Measurements from ENCODE around the gene COL4A2.

Gene COL4A2

DNA sequence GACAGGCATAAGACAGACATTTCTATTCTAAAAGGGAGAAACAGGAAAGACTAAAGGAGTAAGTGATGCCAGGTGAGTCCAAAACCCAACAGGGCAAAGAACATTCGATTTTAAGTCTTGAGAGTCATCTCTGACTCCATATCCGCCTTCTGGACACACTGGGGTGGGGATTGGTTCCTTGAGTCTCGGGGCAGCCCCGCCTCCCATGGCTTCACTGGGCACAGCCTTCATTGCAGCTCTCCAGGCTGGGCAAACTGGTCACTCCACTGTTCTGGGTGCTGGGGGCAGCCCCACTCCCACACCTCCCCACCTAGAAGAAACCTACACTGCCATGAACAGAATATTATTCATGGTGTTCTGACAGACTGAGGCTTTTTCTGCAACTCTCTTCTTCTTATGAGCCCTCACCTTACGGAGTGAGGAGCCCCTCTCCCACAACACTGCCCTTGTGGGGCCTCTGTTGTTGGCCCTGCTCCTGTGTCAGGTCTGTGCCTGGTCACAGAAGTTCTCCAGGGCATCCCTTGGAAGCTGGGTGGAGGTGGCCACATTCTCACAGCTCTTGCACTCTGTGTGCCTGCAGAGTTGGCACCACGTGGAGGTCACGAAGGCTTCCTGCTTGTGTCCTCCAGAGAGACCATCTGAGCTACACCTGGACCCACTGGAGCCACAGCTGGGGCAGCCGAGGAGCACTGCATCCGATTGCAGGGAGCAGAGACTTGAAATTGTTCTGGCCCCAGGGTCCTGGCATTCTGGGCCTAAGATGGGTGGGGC, 95.4 kb downstream of the COL4A2 start:
- DNase-seq (ENCODE audit: low read depth in 3 of 3): no peak

DNA sequence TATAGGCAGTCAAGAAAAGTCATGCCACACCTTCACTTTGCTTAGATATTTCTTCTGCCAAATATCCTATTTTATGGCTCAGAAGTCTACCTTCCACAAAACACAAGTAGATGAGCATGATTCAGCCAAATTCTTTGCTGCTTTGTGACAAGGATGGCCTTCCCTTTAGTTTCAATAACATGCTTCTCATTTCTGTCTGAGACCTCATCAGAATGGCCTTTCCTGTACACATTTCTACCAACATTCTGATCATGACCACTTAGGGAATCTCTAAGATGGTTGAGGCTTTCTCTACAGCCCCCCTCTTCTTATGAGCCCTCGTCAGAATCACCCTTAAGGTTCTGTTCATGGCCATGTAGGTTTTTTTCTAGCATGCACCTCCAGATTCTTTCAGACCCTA, 96.2 kb downstream of the COL4A2 start:
- DNase-seq (ENCODE audit: low read depth in 3 of 3): no peak

GRCh38 chr13:110403721-110404120, 96.6 kb downstream of the COL4A2 start:
- no peak for DNase-seq (ENCODE audit: low read depth in 3 of 3)

DNA sequence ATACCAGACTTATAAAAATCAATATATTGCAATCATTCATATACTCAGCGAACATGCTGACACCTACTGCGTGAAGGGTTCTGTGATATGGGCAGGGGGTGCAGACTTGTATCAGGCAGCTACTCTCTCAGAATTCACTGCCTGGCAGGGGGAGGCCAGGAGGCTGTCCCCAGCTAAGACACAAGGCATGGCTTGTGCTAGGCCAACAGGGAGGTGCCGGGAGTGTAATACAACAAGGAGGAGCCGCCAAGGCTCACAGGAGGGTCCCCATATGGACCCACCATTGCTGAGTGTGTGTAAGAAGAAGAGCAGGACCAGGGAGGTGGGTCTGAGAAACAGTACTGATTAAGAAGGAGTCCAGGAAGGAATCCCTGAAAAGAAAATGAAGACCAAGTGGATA, 97.2 kb downstream of the COL4A2 start:
- DNase-seq (ENCODE audit: low read depth in 3 of 3): no peak

GRCh38 chr13:110405597-110406450, 98.7 kb downstream of the COL4A2 start:
- no peak for DNase-seq (ENCODE audit: low read depth in 3 of 3)

- no peak for DNase-seq (ENCODE audit: low read depth in 3 of 3)
Observed at GRCh38 chr13:110407021-110407420, 99.9 kb downstream of the COL4A2 start.

DNA sequence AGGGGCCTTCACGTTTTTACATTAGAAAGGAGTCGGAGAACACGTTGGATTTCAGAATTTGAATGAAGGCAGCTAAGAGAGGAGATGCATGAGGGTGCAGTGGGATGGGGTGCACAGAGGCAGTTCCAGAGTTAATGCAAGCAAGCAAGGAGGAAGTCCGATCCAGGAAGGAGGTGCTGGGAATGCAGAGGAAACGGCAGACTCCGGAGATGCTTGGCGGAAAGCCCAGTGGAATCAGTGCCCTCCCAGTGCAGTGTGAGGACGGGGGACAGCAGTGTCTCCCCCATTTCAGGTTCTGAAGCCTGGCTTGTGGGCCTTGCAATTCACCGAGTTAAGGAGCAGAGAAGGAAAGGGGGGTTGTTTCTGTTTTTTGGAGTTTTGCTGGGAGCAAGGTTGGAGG, 100.4 kb downstream of the COL4A2 start:
- DNase-seq (ENCODE audit: low read depth in 3 of 3): no peak

DNA sequence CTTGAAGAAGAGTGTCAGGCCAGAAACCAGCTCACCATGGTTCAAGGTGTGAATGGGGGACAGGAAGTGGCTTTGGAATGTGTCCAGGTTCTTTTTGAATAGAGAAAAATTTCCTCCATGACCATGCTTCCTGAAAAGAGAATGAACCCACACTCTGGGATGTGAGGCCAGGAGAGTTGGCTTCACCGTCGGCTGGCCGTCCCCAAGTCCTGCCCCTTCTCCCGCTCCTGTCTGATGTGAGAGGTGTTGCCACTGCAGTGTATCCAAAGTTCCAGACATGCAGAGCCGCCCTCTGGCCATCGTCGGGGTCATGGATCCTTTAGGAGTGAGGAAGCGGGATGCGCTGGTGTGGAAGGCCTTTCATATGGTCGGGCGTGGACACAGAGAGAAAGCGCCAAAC, 101.2 kb downstream of the COL4A2 start:
- DNase-seq (ENCODE audit: low read depth in 3 of 3): no peak

DNA sequence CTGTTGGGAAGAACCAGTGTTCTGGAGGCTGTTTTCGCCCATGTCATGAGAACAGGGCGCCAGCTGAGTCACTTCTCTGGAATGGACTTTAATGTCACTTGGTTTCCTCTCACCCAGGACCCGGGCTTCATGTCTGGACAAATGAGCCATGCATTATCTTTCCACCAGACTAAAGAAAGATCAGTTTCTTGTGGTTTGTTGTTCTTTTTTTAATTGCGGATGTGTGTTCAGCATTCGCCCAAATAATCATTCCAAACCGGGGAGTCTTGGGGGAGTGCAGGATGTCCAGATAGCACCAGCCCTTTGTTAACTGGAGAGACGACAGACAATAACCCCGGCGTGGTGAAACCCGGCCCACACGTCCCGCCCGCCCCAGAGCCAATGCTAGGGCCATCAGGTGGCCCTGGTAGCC, 102.5 kb downstream of the COL4A2 start:
- DNase-seq (ENCODE audit: low read depth in 3 of 3): no peak

- no peak for DNase-seq (ENCODE audit: low read depth in 3 of 3)
Observed at GRCh38 chr13:110410000-110410399, 102.9 kb downstream of the COL4A2 start.

DNA sequence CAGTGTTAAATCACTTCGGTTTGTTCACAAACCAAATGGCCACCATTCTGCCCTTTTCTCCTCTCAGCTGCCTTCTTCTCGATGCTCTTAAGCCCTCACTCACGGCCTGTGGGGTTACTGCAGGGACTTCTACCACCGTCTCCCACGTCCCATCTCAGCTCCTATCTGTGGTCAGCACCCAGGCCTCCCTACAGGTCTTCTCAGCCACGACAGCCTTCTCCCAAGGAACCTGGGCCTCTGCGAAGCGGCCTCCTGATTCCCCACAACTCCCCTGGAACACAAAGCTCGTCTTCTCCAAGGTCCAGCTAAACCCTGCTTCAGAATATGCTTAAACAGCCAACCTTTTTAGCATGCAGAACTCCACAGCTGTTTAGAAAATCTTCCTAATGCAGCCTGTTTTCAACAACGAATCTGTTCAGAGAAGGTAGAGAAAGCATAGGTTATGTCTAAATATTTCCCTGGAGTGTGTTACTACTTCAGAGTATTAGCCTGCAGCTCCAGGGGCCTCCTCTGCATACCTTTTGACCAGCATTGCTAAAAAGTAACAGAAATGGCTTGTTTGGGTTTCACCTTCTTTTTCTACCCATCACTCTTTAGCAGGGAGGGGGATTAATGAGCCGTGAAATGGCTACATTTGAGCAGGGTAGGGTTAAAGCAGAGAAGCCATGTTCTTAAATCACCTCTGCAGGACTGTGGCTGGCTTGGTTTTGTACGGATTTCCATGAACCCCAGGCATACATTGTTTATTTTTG, 104.0 kb downstream of the COL4A2 start:
- DNase-seq (ENCODE audit: low read depth in 3 of 3): no peak

- no peak for DNase-seq (ENCODE audit: low read depth in 3 of 3)
Observed at GRCh38 chr13:110411688-110412059, 104.6 kb downstream of the COL4A2 start.

GRCh38 chr13:110412132-110412914, 105.2 kb downstream of the COL4A2 start:
- peak; percentile 46 to 54 (median 51) for DNase-seq (ENCODE audit: low read depth in 3 of 3)

GRCh38 chr13:110413016-110413675, 106.1 kb downstream of the COL4A2 start:
- DNase-seq (ENCODE audit: low read depth in 3 of 3): no peak

DNA sequence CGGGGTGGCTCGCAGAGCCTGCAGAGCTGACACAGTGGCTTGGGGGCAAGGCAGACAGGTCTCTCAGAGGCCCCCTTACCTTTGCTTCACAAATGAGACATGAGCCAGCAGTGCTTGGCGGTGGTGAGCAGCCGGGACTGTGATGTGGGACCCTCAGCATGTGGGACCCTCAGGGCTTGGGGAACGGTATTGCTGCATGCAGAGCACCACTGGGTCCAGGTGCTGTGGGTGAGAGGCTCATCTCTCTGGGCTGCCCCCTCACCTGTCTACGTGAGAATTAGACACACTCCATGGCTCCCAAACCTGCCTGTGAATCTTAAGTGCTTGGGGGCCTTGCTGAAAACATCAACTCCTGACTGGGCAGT, 106.6 kb downstream of the COL4A2 start:
- no peak for DNase-seq (ENCODE audit: low read depth in 3 of 3)

DNA sequence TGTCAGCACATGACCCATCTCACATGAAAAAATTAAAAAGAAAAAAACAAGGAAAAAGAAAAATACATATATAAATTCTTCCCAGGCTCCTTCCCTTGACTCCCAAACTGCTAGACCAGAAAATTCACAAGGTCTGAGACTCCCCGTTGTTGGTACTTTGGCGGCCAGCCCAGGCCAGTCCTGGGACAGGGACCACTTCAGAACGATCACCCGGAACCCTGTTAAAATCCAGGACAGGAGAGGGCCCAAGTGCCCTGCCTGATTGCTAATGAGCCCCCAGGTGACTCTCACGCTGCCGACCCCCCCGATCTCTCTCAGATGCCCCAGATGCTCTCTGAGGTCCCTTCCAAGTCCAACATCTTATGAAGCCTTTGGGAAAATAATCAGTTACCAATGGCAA, 107.2 kb downstream of the COL4A2 start:
- DNase-seq (ENCODE audit: low read depth in 3 of 3): no peak

DNA sequence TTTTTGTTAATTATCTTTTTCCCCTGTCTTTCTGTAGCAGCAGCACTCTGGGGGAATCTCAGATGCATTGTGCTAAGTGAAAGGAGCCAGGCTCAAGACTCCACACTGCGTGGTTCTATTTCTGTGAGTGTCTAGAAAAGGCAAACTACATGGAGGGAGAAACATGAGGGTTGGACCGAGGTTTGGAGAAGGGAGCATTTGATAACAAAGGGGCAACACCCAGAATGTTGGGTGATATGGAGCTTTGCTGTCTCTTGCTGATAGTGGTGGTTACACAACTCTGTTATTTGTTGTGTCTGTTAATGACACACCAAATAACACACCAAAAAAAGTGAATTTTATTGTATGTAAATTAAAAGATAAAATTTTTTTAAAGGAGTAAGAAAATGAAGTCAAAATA, 107.8 kb downstream of the COL4A2 start:
- no peak for DNase-seq (ENCODE audit: low read depth in 3 of 3)

DNA sequence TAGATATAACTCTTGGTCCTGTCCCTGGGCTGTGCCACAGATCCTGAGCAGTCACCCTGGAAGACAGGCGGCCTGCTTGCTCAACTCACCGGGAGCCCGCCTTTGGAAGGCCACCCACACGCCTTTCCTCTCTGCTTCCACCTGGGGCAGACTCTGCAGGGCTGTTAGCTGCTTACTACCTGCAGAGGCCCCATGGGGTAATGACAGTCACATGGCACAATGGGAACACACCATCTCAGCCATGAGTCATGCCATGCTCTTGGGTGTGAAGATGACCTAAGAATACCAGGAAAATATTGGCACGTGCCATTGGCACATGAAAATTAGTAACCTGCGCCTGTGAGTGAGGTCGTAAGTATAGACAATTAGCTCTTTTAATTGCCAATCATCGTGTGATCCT, 108.6 kb downstream of the COL4A2 start:
- no peak for DNase-seq (ENCODE audit: low read depth in 3 of 3)

DNA sequence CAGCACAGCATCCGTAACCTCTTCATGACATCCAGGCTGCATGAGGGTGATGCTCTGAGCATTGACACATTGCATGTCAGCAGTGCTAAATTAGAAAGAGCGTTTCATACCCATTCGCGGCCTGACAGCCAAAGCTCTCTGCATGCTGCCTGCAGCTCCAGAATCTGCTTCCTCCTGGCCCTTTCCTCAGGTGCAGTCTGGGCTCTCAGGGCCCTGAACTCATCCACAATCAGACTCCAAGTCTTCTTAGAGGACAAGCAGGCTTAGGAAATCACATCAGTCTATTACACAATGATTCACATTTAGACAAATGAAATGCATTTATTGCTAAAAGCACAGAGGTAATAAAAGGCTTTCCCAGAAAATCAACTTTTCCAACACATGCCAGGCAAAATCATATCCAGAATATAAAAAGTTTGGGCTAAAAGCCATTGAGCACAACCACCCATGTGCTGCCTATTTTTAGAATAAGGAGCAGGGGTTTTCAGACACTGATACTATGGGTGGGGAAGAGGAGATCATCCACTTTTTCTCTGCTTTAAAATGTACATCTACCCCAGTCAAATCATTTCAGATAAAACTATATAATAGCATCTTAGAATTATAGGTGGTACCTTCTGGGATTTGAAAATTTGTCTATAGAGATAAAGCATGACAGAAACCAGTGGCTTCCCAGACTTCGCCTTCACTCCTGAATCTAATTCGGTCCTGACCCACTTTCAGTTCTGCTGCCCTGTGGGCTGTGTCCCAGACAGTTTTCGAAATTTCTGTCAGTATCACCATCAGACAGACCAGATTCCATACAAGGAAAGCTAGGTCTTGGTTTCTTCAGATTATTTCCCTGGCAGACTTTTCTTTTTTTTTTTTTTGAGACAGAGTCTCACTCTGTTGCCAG, 109.3 kb downstream of the COL4A2 start:
- DNase-seq (ENCODE audit: low read depth in 3 of 3): no peak

- no peak for DNase-seq (ENCODE audit: low read depth in 3 of 3)
Observed at GRCh38 chr13:110418944-110419343, 111.9 kb downstream of the COL4A2 start.
